Progenitor cell of endocrine pancreas (in vitro differentiated cells): ENCODE measurements around the gene MYCL. TPM values are rescaled to one million over a fixed set of nuclear protein-coding genes. Genes with fewer than 3 reads are reported as not detected.

ENCODE experiments used
- DNase-seq: peaks from one replicate; pipeline ENCODE4 v3.0.0; 2021; ENCODE audit warnings: low spot score; ENCODE audit not compliant: unreplicated experiment
- H3K27ac Mint-ChIP-seq: 2 replicates; pipeline ENCODE4 v1.8.0; 2021; ENCODE audit warnings: mild to moderate bottlenecking, moderate library complexity, mixed read lengths
- H3K27me3 Mint-ChIP-seq: 2 replicates; pipeline ENCODE4 v1.8.0; 2021; ENCODE audit warnings: mixed read lengths
- H3K36me3 Mint-ChIP-seq: 2 replicates; pipeline ENCODE4 v1.8.0; 2022; ENCODE audit warnings: mixed read lengths; ENCODE audit not compliant: insufficient read depth
- H3K4me1 Mint-ChIP-seq: 2 replicates; pipeline ENCODE4 v1.8.0; 2021; ENCODE audit warnings: low read depth, mixed read lengths
- H3K4me3 Mint-ChIP-seq: 2 replicates; pipeline ENCODE4 v1.8.0; 2021; ENCODE audit warnings: low read depth, mild to moderate bottlenecking, moderate library complexity, mixed read lengths
- H3K9me3 Mint-ChIP-seq: 2 replicates; pipeline ENCODE4 v1.8.0; 2021; ENCODE audit warnings: low read depth, mixed read lengths
- total RNA-seq: library from RNA; stranded (reverse); gene quantifications from 2 replicates; pipeline ENCODE4 v1.2.1, GENCODE V29; 2021
- TF ChIP-seq, protein P1 (sequence below): fragments of 200-600 bp; sonication (generic); IDR thresholded peaks from one replicate; pipeline ENCODE4 v1.5.0; 2021; ENCODE audit warnings: antibody characterized with exemption, mild to moderate bottlenecking; ENCODE audit not compliant: unreplicated experiment

Gene MYCL
- total RNA-seq, 1 donor from 2014 or later = 21.3 TPM

DNA sequence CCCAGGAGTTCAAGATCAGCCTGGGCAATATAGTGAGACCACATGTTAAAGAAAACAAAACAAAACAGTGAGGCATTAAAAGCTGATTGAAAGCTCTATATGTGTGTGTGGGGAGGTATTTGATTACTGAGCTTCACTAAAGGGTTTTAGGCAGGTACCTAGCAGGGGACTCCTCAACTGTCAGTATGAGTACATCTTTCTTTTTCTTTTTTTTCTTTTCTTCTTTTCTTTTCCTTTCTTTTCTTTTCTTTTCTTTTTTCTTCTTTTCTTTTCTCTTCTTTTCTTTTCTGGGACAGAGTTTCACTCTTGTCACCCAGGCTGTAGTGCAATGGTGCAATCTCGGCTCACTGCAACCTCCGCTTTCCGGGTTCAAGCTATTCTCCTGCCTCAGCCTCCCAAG is 8.5 kb upstream of the MYCL start:
- Mint-ChIP-seq H3K9me3 (peaks cover 6% of the 10 kb centered on the region), H3K27me3 (no peaks in the 10 kb centered on the region)

DNA sequence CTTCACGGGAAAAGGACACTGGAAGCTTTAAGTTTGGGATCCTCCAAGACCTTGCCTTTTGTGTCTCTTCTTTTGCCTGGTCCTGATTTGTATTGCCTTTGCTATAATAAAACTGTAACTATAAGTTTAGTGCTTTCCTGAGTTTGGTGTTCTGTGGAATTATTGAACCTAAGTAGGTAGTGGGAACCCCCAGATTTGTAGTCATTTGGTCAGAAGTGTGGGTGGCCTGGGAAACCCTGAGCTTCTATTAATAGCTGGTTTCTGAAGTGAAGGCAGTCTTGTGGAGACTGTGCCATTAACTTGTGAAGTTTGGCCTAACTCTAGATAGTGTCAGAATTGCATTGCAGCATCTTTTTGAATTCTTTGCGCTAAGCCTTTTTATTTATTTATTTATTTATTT is 6.8 kb upstream of the MYCL start:
- Mint-ChIP-seq H3K27me3 (peaks cover 2% of the 10 kb centered on the region), H3K36me3 (no peaks in the 10 kb centered on the region), H3K4me1 (no peaks in the 10 kb centered on the region), H3K9me3 (peaks cover 6% of the 10 kb centered on the region), H3K4me3 (no peak overlapping the region), H3K27ac (no peak overlapping the region)
- TF ChIP-seq, protein P1, sequence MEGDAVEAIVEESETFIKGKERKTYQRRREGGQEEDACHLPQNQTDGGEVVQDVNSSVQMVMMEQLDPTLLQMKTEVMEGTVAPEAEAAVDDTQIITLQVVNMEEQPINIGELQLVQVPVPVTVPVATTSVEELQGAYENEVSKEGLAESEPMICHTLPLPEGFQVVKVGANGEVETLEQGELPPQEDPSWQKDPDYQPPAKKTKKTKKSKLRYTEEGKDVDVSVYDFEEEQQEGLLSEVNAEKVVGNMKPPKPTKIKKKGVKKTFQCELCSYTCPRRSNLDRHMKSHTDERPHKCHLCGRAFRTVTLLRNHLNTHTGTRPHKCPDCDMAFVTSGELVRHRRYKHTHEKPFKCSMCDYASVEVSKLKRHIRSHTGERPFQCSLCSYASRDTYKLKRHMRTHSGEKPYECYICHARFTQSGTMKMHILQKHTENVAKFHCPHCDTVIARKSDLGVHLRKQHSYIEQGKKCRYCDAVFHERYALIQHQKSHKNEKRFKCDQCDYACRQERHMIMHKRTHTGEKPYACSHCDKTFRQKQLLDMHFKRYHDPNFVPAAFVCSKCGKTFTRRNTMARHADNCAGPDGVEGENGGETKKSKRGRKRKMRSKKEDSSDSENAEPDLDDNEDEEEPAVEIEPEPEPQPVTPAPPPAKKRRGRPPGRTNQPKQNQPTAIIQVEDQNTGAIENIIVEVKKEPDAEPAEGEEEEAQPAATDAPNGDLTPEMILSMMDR = no peak
- no peak for DNase-seq

More for the DNA sequence above, 8.5 kb upstream of the MYCL start:
- no peak for DNase-seq
- TF ChIP-seq, protein P1 = no peak
- Mint-ChIP-seq H3K27ac (no peak overlapping the region), H3K4me3 (no peak overlapping the region), H3K36me3 (no peaks in the 10 kb centered on the region), H3K4me1 (no peaks in the 10 kb centered on the region)

DNA sequence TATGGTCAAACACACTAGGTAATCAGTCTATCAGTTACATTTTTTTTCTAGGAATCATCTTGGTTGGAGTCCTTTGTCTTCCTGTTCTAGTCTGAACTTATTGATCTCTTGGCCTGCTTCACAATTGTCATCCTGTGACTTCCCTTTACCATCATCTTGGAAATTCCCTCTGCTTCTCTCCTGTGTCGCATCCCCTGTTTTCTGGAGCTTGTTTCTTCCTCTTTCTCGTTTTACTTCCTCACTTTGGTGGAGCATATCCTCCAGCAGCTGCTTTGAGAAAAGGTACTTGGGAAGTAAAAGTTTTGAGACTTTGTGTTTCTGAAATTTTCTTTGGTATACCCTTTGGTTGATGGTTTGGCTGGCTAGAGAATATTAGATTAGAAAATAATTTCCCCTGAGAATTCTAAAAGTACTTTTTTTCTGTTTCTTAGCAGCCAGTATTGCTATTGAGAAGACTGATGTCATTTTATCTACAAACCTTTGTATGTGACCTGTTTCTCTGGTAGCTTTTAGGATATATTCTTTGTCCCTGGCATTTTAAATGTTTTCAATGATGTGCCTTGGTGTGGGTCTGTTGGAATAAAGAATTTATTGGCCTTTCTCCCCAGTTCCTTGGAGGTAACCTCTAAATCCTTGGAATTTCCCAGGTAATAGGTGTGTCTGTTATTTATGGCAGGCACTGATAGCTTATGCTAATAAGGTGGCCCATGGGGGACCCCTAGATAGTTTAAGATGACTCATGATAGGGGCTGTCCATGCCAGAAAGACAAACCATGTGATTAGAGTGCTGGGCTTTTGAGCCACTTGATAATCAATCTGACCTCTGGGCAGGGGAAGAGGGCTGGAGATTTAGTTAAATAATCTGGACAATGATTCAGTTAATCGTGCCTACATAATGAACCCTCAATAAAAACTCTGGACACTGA is 6.1 kb upstream of the MYCL start:
- Mint-ChIP-seq H3K27me3 (peaks cover 10% of the 10 kb centered on the region), H3K27ac (no peak overlapping the region), H3K4me1 (no peaks in the 10 kb centered on the region), H3K36me3 (no peaks in the 10 kb centered on the region), H3K4me3 (no peak overlapping the region), H3K9me3 (peaks cover 6% of the 10 kb centered on the region)
- TF ChIP-seq, protein P1 = no peak
- DNase-seq = no peak

DNA sequence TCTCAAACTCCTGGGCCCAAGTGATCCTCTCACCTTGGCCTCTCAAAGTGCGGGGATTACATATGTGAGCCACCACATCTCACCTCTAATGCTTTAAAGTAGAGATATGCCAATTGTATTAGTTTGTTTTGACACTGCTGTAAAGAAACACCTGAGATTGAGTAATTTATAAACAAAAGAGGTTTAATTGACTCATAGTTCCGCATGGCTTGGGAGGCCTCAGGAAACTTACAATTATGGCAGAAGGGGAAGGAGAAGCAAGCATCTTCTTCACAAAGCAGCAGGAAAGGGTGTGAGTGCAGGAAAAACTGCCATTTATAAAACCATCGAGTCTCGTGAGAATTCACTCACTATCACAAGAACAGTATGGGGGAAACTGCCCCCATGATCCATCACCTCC is 3.5 kb upstream of the MYCL start:
- DNase-seq = no peak
- Mint-ChIP-seq H3K9me3 (peaks cover 6% of the 10 kb centered on the region), H3K36me3 (no peaks in the 10 kb centered on the region), H3K4me1 (peaks cover 3% of the 10 kb centered on the region), H3K4me3 (no peak overlapping the region), H3K27me3 (peaks cover 14% of the 10 kb centered on the region), H3K27ac (no peak overlapping the region)
- TF ChIP-seq, protein P1 = no peak

DNA sequence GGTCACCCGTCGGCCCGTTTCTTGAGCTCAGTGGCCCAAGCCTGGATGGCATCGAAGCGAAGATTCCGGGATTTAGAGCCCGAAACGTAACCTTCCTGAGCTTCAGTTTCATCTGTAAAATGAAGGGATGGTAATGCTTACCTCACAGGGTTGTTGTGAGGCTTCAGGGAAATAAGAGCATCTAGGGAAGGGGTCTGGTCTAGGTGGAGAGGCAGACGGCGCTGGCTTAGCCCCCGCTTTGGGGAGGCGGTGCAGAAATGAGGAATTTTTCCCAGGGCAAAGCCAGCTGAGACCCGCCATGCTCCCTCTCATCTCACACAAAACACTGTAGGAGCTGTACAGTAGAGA is 717 bp upstream of the MYCL start:
- DNase-seq = no peak
- H3K9me3 Mint-ChIP-seq = no peaks in the 10 kb centered on the region
- peaks cover 29% of the 10 kb centered on the region for H3K4me1 Mint-ChIP-seq
- peak overlapping the region; percentile 78 for H3K4me3 Mint-ChIP-seq
- H3K27me3 Mint-ChIP-seq = peaks cover 14% of the 10 kb centered on the region
- H3K36me3 Mint-ChIP-seq = peaks cover 2% of the 10 kb centered on the region
- TF ChIP-seq, protein P1 = no peak
- peak overlapping the region; percentile 86 for H3K27ac Mint-ChIP-seq
